HEK293 (cell line): ENCODE data around the gene NDST1.

ENCODE experiments used
- IKZF3 ChIP-seq: fragments of 450-650 bp; IDR thresholded peaks from 2 replicates; pipeline ENCODE4 v1.5.0; 2018; ENCODE audit warnings: missing biosample characterization, mild to moderate bottlenecking, missing genetic modification characterization, moderate library complexity
- ZBTB1 ChIP-seq: fragments of 450-650 bp; formaldehyde crosslinking; IDR thresholded peaks from 2 replicates; pipeline ENCODE4 v1.5.1; 2016; ENCODE audit warnings: missing biosample characterization, missing genetic modification characterization
- ZNF175 ChIP-seq: fragments of 450-650 bp; formaldehyde crosslinking; IDR thresholded peaks from 2 replicates; pipeline ENCODE4 v1.5.1; 2016; ENCODE audit warnings: missing biosample characterization, missing genetic modification characterization
- ZNF530 ChIP-seq: fragments of 450-650 bp; formaldehyde crosslinking; IDR thresholded peaks from 2 replicates; pipeline ENCODE4 v1.5.1; 2016; ENCODE audit warnings: low read depth, missing biosample characterization, missing genetic modification characterization
- ZNF692 ChIP-seq: fragments of 450-650 bp; formaldehyde crosslinking; IDR thresholded peaks from 2 replicates; pipeline ENCODE4 v1.5.1; 2016; ENCODE audit warnings: missing biosample characterization, missing genetic modification characterization
- TF ChIP-seq, protein P1 (sequence below): fragments of 450-650 bp; formaldehyde crosslinking; IDR thresholded peaks from 2 replicates; pipeline ENCODE4 v1.5.1; 2016; ENCODE audit warnings: missing biosample characterization, missing genetic modification characterization, borderline replicate concordance
- TF ChIP-seq, protein P2 (sequence below): fragments of 450-650 bp; formaldehyde crosslinking; IDR thresholded peaks from 2 replicates; pipeline ENCODE4 v1.5.1; 2016; ENCODE audit warnings: missing biosample characterization, missing genetic modification characterization

DNA sequence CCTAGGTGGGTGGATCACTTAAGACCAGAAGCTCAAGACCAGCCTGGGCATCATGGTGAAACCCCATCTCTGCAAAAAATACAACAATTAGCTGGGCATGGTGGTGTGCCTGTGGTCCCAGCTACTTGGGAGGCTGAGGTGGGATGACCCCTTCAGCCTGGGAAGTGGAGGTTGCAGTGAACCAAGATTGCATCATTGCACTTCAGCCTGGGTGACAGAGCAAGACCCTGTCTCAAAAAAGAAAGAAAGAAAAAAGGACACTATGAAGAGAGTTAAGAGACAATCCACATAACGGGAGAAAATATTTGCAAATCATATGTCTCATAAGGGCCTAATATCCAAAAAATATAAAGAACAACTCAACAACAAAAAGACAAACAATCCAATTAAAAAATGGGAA is 57.9 kb downstream of the NDST1 start:
- no peak for TF ChIP-seq ZNF175 (tag by site-specific recombination)
- no peak for TF ChIP-seq ZNF530 (tag by site-specific recombination)
- TF ChIP-seq, protein P1, sequence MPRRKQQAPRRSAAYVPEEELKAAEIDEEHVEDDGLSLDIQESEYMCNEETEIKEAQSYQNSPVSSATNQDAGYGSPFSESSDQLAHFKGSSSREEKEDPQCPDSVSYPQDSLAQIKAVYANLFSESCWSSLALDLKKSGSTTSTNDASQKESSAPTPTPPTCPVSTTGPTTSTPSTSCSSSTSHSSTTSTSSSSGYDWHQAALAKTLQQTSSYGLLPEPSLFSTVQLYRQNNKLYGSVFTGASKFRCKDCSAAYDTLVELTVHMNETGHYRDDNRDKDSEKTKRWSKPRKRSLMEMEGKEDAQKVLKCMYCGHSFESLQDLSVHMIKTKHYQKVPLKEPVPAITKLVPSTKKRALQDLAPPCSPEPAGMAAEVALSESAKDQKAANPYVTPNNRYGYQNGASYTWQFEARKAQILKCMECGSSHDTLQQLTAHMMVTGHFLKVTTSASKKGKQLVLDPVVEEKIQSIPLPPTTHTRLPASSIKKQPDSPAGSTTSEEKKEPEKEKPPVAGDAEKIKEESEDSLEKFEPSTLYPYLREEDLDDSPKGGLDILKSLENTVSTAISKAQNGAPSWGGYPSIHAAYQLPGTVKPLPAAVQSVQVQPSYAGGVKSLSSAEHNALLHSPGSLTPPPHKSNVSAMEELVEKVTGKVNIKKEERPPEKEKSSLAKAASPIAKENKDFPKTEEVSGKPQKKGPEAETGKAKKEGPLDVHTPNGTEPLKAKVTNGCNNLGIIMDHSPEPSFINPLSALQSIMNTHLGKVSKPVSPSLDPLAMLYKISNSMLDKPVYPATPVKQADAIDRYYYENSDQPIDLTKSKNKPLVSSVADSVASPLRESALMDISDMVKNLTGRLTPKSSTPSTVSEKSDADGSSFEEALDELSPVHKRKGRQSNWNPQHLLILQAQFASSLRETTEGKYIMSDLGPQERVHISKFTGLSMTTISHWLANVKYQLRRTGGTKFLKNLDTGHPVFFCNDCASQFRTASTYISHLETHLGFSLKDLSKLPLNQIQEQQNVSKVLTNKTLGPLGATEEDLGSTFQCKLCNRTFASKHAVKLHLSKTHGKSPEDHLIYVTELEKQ (tag by site-specific recombination): no peak
- TF ChIP-seq, protein P2, sequence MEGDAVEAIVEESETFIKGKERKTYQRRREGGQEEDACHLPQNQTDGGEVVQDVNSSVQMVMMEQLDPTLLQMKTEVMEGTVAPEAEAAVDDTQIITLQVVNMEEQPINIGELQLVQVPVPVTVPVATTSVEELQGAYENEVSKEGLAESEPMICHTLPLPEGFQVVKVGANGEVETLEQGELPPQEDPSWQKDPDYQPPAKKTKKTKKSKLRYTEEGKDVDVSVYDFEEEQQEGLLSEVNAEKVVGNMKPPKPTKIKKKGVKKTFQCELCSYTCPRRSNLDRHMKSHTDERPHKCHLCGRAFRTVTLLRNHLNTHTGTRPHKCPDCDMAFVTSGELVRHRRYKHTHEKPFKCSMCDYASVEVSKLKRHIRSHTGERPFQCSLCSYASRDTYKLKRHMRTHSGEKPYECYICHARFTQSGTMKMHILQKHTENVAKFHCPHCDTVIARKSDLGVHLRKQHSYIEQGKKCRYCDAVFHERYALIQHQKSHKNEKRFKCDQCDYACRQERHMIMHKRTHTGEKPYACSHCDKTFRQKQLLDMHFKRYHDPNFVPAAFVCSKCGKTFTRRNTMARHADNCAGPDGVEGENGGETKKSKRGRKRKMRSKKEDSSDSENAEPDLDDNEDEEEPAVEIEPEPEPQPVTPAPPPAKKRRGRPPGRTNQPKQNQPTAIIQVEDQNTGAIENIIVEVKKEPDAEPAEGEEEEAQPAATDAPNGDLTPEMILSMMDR (tag by site-specific recombination): no peak
- no peak for TF ChIP-seq ZBTB1 (tag by site-specific recombination)
- TF ChIP-seq ZNF692 (tag by site-specific recombination): no peak
- no peak for TF ChIP-seq IKZF3 (tag by site-specific recombination)
